Transverse colon (tissue), 4 donors: Measurements from ENCODE around the gene KRTAP4-2. TPM values are rescaled to one million over a fixed set of nuclear protein-coding genes. Genes with fewer than 3 reads are reported as not detected.
"Not testable (repeated sequence)": the region's sequence is repeated elsewhere in the genome, so short reads cannot be mapped to it uniquely, and the experiment has no call there.

ENCODE experiments used
- DNase-seq: peaks from one replicate; pipeline ENCODE4 v3.0.0-alpha.2; 2019
- H3K27ac ChIP-seq, 4 donors: fragments of 200-600 bp; sonication (generic); 2 replicates each; pipeline ENCODE4 v1.5.1; 2016 to 2018; ENCODE audit warnings: inconsistent platforms in 4 of 4
- H3K27me3 ChIP-seq: fragments of 200-600 bp; sonication (generic); 2 replicates; pipeline ENCODE4 v1.5.1; 2017; ENCODE audit warnings: inconsistent platforms
- H3K36me3 ChIP-seq, 4 donors: fragments of 200-600 bp; sonication (generic); 2 replicates each; pipeline ENCODE4 v1.5.1; 2017 to 2019; ENCODE audit warnings: inconsistent platforms in 4 of 4
- H3K4me1 ChIP-seq, 4 donors: fragments of 200-600 bp; sonication (generic); 2 replicates each; pipeline ENCODE4 v1.5.1; 2017 to 2020; ENCODE audit warnings: inconsistent platforms in 4 of 4
- H3K4me3 ChIP-seq, 4 donors: fragments of 200-600 bp; sonication (generic); 1 replicate in 1 of 4; 2 replicates in 3 of 4; pipeline versions ENCODE4 v1.5.1 to v1.6.1; 2017 to 2019; ENCODE audit warnings: inconsistent platforms in 4 of 4
- H3K9me3 ChIP-seq, 2 donors: fragments of 200-600 bp; sonication (generic); 2 replicates each; pipeline ENCODE4 v1.5.1; 2017 to 2019; ENCODE audit warnings: inconsistent platforms in 2 of 2
- CTCF ChIP-seq, 5 experiments: fragments of 200-600 bp in 3 of 5; fragments of 450-650 bp in 2 of 5; sonication (generic) in 3 of 5; IDR thresholded peaks; 1 replicate in 2 of 5; 2 replicates in 3 of 5; pipeline ENCODE4 v1.5.1; 2016 to 2017; ENCODE audit warnings: antibody characterized with exemption in 5 of 5, inconsistent platforms in 3 of 5, mild to moderate bottlenecking in 2 of 5, moderate library complexity in 1 of 5
- EP300 ChIP-seq: sonication (generic); formaldehyde crosslinking; IDR thresholded peaks from one replicate; pipeline ENCODE4 v1.6.1; 2017; ENCODE audit warnings: antibody characterized with exemption, low read depth
- POLR2A ChIP-seq: fragments of 450-650 bp; IDR thresholded peaks from one replicate; pipeline ENCODE4 v1.6.1; 2016; ENCODE audit warnings: antibody characterized with exemption, mild to moderate bottlenecking, moderate library complexity
- POLR2AphosphoS5 ChIP-seq, 3 donors: sonication (generic); formaldehyde crosslinking; IDR thresholded peaks; one replicate each; pipeline ENCODE4 v1.6.1; 2016; ENCODE audit warnings: antibody characterized with exemption in 3 of 3
- WGBS, 2 donors: methylation state at CpG; one replicate each; pipeline ENCODE4 v1.1.5; 2018; ENCODE audit warnings: low coverage in 1 of 2; 5-methylcytosine and 5-hydroxymethylcytosine counted together
- in situ Hi-C, 4 donors: fragments of 200-750 bp; cut with MboI; loops; one replicate each; pipeline versions ENCODE4 v1.15.0 to v1.15.1; 2017; ENCODE audit warnings: low sequenced_read_pairs in 3 of 4, low pct_ligation_motif_present in 1 of 4, low pct_unique_long_range_greater_than_20kb in 1 of 4
- intact Hi-C: fragments of 100-400 bp; cut with DNase I; formaldehyde crosslinking; loops from one replicate; pipeline ENCODE4 v1.15.1; 2023; ENCODE audit warnings: low total_unique reads
- total RNA-seq, 4 donors: library from RNA; depleted of rRNA; stranded (reverse); fragments of >200 nt; gene quantifications; one replicate each; pipeline ENCODE4 v1.1.0, GENCODE V29; 2016

The KRTAP4-2 gene
- total RNA-seq: not detected

GRCh38 chr17:41177727-41178271, at the start of gene KRTAP4-2:
Gene KRTAP4-2 (minus strand): TSS chr17:41178221. CDS start chr17:41178164, 57 bp downstream.
- Histone ChIP-seq H3K4me1 (peaks cover 0 to 7% (median 0%) of the 10 kb centered on the region in 4 donors), H3K9me3 (no peaks in the 10 kb centered on the region), H3K4me3 (no peak within 1 kb of the TSS), H3K36me3 (no peaks in the 10 kb centered on the region), H3K27ac (no peak within 1 kb of the TSS), H3K27me3 (peaks cover 18% of the 10 kb centered on the region)
- in situ Hi-C loops: no loop called here
- intact Hi-C loops: no loop called here
- no peak for DNase-seq
- 95% methylated on average over 6 of the region's 7 CpGs; no CpG with 5 or more reads in 1 of the 2 donors for WGBS, 2 donors
- TF ChIP-seq CTCF (IDR thresholded peaks at IDR 0.05): no peak
- no peak for TF ChIP-seq POLR2AphosphoS5 (IDR thresholded peaks at IDR 0.05)
- no peak for TF ChIP-seq EP300
- TF ChIP-seq POLR2A: no peak

GRCh38 chr17:41226598-41227095, 48.6 kb upstream of the KRTAP4-2 start, which contains the start of gene KRTAP9-2:
Gene KRTAP9-2 (plus strand): TSS chr17:41226648. CDS start chr17:41226655, 7 bp downstream.
- intact Hi-C loops, H3K27me3 ChIP-seq, H3K4me3 ChIP-seq, DNase-seq, H3K36me3 ChIP-seq, H3K4me1 ChIP-seq, H3K9me3 ChIP-seq, H3K27ac ChIP-seq, in situ Hi-C loops: not testable (repeated sequence)
- WGBS, 2 donors: 52% methylated on average over 3 of the region's 4 CpGs; no CpG with 5 or more reads in 1 of the 2 donors

- intact Hi-C loops: no loop called here
Measured at GRCh38 chr17:41226051-41226450, 48.0 kb upstream of the KRTAP4-2 start.

GRCh38 chr17:41223821-41224220, 45.8 kb upstream of the KRTAP4-2 start:
- in situ Hi-C loops: no loop called here
- Histone ChIP-seq H3K27ac (no peak overlapping the region), H3K27me3 (peaks cover 7% of the 10 kb centered on the region), H3K36me3 (no peaks in the 10 kb centered on the region), H3K9me3 (no peaks in the 10 kb centered on the region), H3K4me3 (no peak overlapping the region), H3K4me1 (no peaks in the 10 kb centered on the region)
- no peak for DNase-seq
- TF ChIP-seq POLR2AphosphoS5 (IDR thresholded peaks at IDR 0.05) (no peak), POLR2A (no peak), EP300 (no peak), CTCF (IDR thresholded peaks at IDR 0.05) (no peak)
- 43 to 66% methylated on average over 2 of the region's 2 CpGs for WGBS, 2 donors
- intact Hi-C loops: no loop called here

More at GRCh38 chr17:41226051-41226450, 48.0 kb upstream of the KRTAP4-2 start:
- H3K27ac ChIP-seq: no peak overlapping the region
- no peak for DNase-seq
- no peaks in the 10 kb centered on the region for H3K4me1 ChIP-seq
- no peaks in the 10 kb centered on the region for H3K36me3 ChIP-seq
- WGBS, 2 donors: 83 to 100% methylated on average over 3 to 6 of the region's 6 CpGs
- in situ Hi-C loops: no loop called here
- H3K27me3 ChIP-seq: peaks cover 7% of the 10 kb centered on the region
- H3K9me3 ChIP-seq: no peaks in the 10 kb centered on the region
- no peak overlapping the region for H3K4me3 ChIP-seq
- TF ChIP-seq CTCF (IDR thresholded peaks at IDR 0.05) (no peak), EP300 (no peak), POLR2A (no peak)

GRCh38 chr17:41215681-41216080, 37.7 kb upstream of the KRTAP4-2 start:
- intact Hi-C loops (no loop called here), in situ Hi-C loops (no loop called here)
- TF ChIP-seq EP300 (no peak), POLR2A (no peak), CTCF (IDR thresholded peaks at IDR 0.05) (no peak), POLR2AphosphoS5 (IDR thresholded peaks at IDR 0.05) (no peak)
- no peaks in the 10 kb centered on the region for H3K36me3 ChIP-seq
- DNase-seq: no peak
- H3K4me3 ChIP-seq: no peak overlapping the region
- 64 to 100% methylated on average over 1 of the region's 1 CpG for WGBS, 2 donors
- no peaks in the 10 kb centered on the region for H3K9me3 ChIP-seq
- no peak overlapping the region for H3K27ac ChIP-seq
- H3K27me3 ChIP-seq: peaks cover 8% of the 10 kb centered on the region
- H3K4me1 ChIP-seq: no peaks in the 10 kb centered on the region
